ENCODE data around the gene MBD6. TPM values are rescaled to one million over a fixed set of nuclear protein-coding genes. Genes with fewer than 3 reads are reported as not detected.

Gene MBD6, protein sequence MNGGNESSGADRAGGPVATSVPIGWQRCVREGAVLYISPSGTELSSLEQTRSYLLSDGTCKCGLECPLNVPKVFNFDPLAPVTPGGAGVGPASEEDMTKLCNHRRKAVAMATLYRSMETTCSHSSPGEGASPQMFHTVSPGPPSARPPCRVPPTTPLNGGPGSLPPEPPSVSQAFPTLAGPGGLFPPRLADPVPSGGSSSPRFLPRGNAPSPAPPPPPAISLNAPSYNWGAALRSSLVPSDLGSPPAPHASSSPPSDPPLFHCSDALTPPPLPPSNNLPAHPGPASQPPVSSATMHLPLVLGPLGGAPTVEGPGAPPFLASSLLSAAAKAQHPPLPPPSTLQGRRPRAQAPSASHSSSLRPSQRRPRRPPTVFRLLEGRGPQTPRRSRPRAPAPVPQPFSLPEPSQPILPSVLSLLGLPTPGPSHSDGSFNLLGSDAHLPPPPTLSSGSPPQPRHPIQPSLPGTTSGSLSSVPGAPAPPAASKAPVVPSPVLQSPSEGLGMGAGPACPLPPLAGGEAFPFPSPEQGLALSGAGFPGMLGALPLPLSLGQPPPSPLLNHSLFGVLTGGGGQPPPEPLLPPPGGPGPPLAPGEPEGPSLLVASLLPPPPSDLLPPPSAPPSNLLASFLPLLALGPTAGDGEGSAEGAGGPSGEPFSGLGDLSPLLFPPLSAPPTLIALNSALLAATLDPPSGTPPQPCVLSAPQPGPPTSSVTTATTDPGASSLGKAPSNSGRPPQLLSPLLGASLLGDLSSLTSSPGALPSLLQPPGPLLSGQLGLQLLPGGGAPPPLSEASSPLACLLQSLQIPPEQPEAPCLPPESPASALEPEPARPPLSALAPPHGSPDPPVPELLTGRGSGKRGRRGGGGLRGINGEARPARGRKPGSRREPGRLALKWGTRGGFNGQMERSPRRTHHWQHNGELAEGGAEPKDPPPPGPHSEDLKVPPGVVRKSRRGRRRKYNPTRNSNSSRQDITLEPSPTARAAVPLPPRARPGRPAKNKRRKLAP
- total RNA-seq (10 to 100 TPM; 13.1 to 43.3 (median 30.1) TPM), polyA plus RNA-seq (10 to 100 TPM; 11.4 to 17.2 TPM)
- long read RNA-seq, donor 1, partial matches to known transcripts = 2 of 7 reads
- long read RNA-seq, donor 1, other reads (novel, unspliced or antisense) = 5 of 7 reads
- long read RNA-seq, donor 2, partial matches to known transcripts = 1 of 5 reads
- long read RNA-seq, donor 2, other reads (novel, unspliced or antisense) = 4 of 5 reads
- long read RNA-seq, donor 3, partial matches to known transcripts = 1 of 2 reads
- long read RNA-seq, donor 3, other reads (novel, unspliced or antisense) = 1 of 2 reads

DNA sequence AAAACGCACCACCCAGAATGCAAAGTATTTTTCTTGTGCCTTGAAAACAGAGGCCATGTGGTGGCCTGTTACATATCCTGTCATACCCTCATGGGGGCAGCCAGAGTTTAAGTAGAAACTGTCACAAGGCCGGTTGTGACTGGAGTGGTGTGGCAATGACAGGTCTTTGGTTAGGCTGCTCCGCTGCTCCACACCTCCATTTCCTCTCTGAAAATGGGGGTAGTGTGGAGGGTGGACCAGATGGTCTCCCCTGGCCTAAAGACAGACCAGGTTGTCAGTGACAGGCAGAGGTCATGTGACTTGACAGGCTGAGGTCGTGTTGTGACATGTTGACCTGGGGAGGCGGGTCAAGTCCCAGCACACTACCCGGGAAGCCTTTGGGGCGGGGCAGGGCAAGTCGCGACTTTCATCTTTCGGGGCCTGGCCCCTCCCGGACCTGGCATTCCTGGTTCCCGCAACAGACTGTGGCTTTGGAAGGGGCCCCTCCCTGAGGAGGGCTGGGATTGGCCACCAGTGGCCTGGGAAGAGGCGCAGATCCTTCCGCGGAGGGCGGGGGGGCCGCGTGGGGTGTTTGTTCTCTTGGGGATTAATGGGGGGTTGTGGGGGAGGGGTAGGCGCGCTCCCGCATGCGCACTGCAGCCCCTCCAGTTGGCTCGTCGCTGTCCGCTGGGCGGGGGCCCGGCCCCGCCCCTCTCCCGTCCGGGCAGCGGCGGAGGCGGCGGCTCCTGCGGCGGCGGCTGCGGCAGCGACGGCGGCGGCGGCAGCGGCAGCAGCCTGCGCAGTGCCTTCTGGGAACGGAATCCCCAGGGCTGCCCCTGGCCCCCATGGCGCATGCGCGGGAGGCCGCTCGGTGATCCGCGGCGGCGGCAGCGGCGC, at the start of gene MBD6:
Gene MBD6, plus strand, starts transcription at position 814 of the 876 bp plus-strand sequence. CDS start 1,480 bp downstream, outside the sequence.
- H3K4me3 ChIP-seq = peak within 1 kb of the TSS; percentile 54 to 94 (median 83)
- intact Hi-C loops (cut with DNase I) = loop anchor here in 2 of 10 donors (2.0 kb wide), 1 partner anchor 25 kb away; the partner anchor contains the start of gene DCTN2 (in 2 of the 2)
- H3K4me1 ChIP-seq = peaks cover 0 to 62% (median 56%) of the 10 kb centered on the region in 12 donors
- 0 to 2% (median 1%) methylated on average over 9 to 57 of the region's 57 CpGs for WGBS, 4 donors
- peaks cover 0 to 53% (median 36%) of the 10 kb centered on the region in 9 donors for H3K36me3 ChIP-seq
- peak within 1 kb of the TSS; percentile 94 to 100 (median 98) for H3K27ac ChIP-seq
- TF ChIP-seq, protein P1, sequence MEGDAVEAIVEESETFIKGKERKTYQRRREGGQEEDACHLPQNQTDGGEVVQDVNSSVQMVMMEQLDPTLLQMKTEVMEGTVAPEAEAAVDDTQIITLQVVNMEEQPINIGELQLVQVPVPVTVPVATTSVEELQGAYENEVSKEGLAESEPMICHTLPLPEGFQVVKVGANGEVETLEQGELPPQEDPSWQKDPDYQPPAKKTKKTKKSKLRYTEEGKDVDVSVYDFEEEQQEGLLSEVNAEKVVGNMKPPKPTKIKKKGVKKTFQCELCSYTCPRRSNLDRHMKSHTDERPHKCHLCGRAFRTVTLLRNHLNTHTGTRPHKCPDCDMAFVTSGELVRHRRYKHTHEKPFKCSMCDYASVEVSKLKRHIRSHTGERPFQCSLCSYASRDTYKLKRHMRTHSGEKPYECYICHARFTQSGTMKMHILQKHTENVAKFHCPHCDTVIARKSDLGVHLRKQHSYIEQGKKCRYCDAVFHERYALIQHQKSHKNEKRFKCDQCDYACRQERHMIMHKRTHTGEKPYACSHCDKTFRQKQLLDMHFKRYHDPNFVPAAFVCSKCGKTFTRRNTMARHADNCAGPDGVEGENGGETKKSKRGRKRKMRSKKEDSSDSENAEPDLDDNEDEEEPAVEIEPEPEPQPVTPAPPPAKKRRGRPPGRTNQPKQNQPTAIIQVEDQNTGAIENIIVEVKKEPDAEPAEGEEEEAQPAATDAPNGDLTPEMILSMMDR (IDR thresholded peaks at IDR 0.05) = no peak
- TF ChIP-seq POLR2A (IDR thresholded peaks at IDR 0.05) = no peak
- DNase-seq (peak; percentile 92 to 96 (median 95)), ATAC-seq (peak; percentile 10 to 52 (median 44))
- no peaks in the 10 kb centered on the region for H3K9me3 ChIP-seq
- no peaks in the 10 kb centered on the region for H3K27me3 ChIP-seq

DNA sequence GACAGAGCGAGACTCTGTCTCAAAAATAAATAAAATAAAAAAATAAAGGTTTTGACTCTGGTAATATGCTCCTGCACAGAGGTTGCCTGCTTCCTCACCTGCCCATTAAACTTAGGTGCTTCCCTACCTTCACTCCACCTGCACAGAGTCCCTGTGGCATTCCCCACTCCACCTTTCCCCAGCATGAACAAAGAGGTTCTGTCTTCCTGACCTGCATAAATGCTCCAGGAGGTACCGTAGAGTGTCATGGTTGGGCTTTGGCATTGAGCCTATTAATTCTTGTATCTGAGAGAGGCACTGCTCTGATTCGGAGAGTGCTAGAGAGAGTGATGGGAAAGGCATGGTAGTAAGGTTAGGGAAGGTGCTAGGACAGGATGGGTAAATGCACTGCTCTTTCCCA, 49.2 kb upstream of the MBD6 start:
- no peak overlapping the region for H3K27ac ChIP-seq
- peaks cover 0 to 29% (median 15%) of the 10 kb centered on the region in 12 donors for H3K4me1 ChIP-seq
- H3K27me3 ChIP-seq = peaks cover 14 to 56% (median 40%) of the 10 kb centered on the region in 9 donors
- no peak for TF ChIP-seq POLR2A (IDR thresholded peaks at IDR 0.05)
- TF ChIP-seq, protein P1 (IDR thresholded peaks at IDR 0.05) = no peak
- ATAC-seq (no peak), DNase-seq (no peak)
- intact Hi-C loops (cut with DNase I) = no loop called here
- no peak overlapping the region for H3K4me3 ChIP-seq
- peaks cover 0 to 67% (median 0%) of the 10 kb centered on the region in 9 donors for H3K36me3 ChIP-seq
- no peaks in the 10 kb centered on the region for H3K9me3 ChIP-seq
- 43 to 52% (median 47%) methylated on average over 3 of the region's 3 CpGs for WGBS, 4 donors

DNA sequence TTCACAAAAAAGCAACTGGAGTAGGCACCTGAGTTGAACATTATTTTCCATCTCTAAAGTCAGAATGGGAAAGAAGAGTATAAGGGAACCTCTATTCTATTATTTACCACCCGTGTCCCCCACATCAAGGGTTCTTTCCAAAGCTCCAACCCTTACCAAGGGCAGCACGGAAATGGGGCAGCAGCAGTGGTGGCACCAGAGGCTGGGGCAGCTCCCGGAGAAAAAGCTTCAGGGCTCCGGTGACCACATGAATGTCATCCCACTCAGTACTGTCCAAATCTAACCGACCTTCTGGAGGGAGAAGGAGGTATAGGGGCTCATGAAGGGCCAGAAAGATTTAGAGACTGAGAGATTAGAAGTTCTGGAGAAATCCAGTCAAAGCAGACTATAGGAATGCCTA, 48.7 kb upstream of the MBD6 start:
- Histone ChIP-seq H3K36me3 (peaks cover 0 to 63% (median 0%) of the 10 kb centered on the region in 9 donors), H3K9me3 (no peaks in the 10 kb centered on the region), H3K27me3 (peaks cover 14 to 60% (median 40%) of the 10 kb centered on the region in 9 donors), H3K4me1 (peaks cover 0 to 34% (median 15%) of the 10 kb centered on the region in 12 donors), H3K4me3 (no peak overlapping the region), H3K27ac (no peak overlapping the region)
- WGBS, 4 donors = 85 to 91% (median 88%) methylated on average over 5 of the region's 5 CpGs
- DNase-seq (no peak), ATAC-seq (no peak)
- intact Hi-C loops (cut with DNase I) = no loop called here
- TF ChIP-seq POLR2A (IDR thresholded peaks at IDR 0.05) = no peak
- TF ChIP-seq, protein P1 (IDR thresholded peaks at IDR 0.05) = no peak

Data from heart left ventricle (tissue), 16 donors.